ENCODE data around the gene DLX4.
A peak's percentile ranks its signal among the peaks of the same experiment; 100 is the strongest.

- TF ChIP-seq CTCF (IDR thresholded peaks at IDR 0.05 in 2 of 3, conservative IDR thresholded peaks at IDR 0.05 in 1 of 3; ENCODE audit: control insufficient read depth in 2 of 3, extremely low read depth in 1 of 3, insufficient read depth in 1 of 3, low read depth in 3 of 3, low read length in 3 of 3) = peak; percentile 93 to 98 (median 93)
- TF ChIP-seq CHD2 (IDR thresholded peaks at IDR 0.05; ENCODE audit: borderline replicate concordance, low read depth, low read length) = no peak
- TF ChIP-seq NR2C2 (IDR thresholded peaks at IDR 0.05; ENCODE audit: borderline replicate concordance, control insufficient read depth, insufficient read length, low read depth) = no peak
- TF ChIP-seq CEBPZ (IDR thresholded peaks at IDR 0.05; ENCODE audit: low read depth, low read length) = no peak
- TF ChIP-seq POLR2A (IDR thresholded peaks at IDR 0.05; ENCODE audit: low read depth, low read length) = no peak
- no peak for TF ChIP-seq RBBP5 (conservative IDR thresholded peaks at IDR 0.05)
- no peak for TF ChIP-seq MTA3 (IDR thresholded peaks at IDR 0.05; ENCODE audit: borderline replicate concordance, low read length)
- TF ChIP-seq IRF3 (IDR thresholded peaks at IDR 0.05) = no peak
- TF ChIP-seq BCL3 (IDR thresholded peaks at IDR 0.05; ENCODE audit: borderline replicate concordance, insufficient read depth, low read depth, low read length, poor library complexity, severe bottlenecking) = no peak
- no peak for TF ChIP-seq BRCA1 (IDR thresholded peaks at IDR 0.05; ENCODE audit: low read depth, low read length)
- TF ChIP-seq JUNB (IDR thresholded peaks at IDR 0.05) = no peak
Measured at GRCh38 chr17:49996495-49997300, 27.7 kb downstream of the DLX4 start.
